Mesothelial cell of epicardium (in vitro differentiated cells): Measurements from ENCODE around the gene DDX49. TPM values are rescaled to one million over a fixed set of nuclear protein-coding genes. Genes with fewer than 3 reads are reported as not detected.
A peak's percentile ranks its signal among the peaks of the same experiment; 100 is the strongest.

Source experiments
- DNase-seq, 2 experiments: peaks; one replicate each; pipeline ENCODE4 v3.0.0; 2021; ENCODE audit warnings: low spot score in 2 of 2; ENCODE audit not compliant: unreplicated experiment in 2 of 2
- H3K27ac Mint-ChIP-seq: 2 replicates; pipeline ENCODE4 v1.8.0; 2021; ENCODE audit warnings: mixed read lengths
- H3K27me3 Mint-ChIP-seq: 2 replicates; pipeline ENCODE4 v1.8.0; 2021; ENCODE audit warnings: low read depth, mixed read lengths
- H3K36me3 Mint-ChIP-seq: 2 replicates; pipeline ENCODE4 v1.8.0; 2021; ENCODE audit warnings: mixed read lengths
- H3K4me1 Mint-ChIP-seq: 2 replicates; pipeline ENCODE4 v1.8.0; 2021; ENCODE audit warnings: mixed read lengths
- H3K4me3 Mint-ChIP-seq: 2 replicates; pipeline ENCODE4 v1.8.0; 2021; ENCODE audit warnings: mild to moderate bottlenecking, moderate library complexity, mixed read lengths
- H3K9me3 Mint-ChIP-seq: 2 replicates; pipeline ENCODE4 v1.8.0; 2021; ENCODE audit warnings: mixed read lengths
- total RNA-seq: library from RNA; stranded (reverse); gene quantifications from 3 replicates; pipeline ENCODE4 v1.2.1, GENCODE V29; 2021
- TF ChIP-seq, protein P1 (sequence below): fragments of 200-600 bp; sonication (generic); IDR thresholded peaks from one replicate; pipeline ENCODE4 v1.5.0; 2021; ENCODE audit warnings: antibody characterized with exemption; ENCODE audit not compliant: unreplicated experiment

The DDX49 gene
- total RNA-seq, 1 donor from 2014 or later: 46.1 TPM

DNA sequence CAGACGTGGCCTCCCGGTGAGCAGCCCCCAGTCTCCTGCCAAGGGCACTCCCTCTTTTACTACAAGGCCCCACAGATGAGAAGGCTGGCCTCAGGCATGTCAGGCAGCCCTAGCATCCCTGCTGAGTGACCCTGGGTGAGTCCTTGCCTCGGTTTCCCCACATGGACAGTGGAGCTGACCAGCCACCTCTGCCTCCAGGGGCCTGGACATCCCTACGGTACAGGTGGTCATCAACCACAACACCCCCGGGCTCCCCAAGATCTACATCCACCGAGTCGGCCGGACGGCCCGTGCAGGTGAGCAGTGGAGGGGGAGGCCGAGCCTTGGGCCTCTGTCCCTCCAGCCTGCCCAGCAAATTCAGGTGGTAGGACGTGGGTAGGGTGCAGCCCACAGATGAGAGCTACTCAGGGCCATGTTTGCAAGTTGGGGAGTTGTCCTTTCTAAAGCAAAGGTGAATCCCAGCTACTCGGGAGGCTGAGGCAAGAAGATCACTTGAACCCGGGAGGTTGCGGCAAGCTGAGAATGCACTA lies 5.2 kb downstream of the DDX49 start:
- no peaks in the 10 kb centered on the region for H3K9me3 Mint-ChIP-seq
- DNase-seq: no peak
- TF ChIP-seq, protein P1, sequence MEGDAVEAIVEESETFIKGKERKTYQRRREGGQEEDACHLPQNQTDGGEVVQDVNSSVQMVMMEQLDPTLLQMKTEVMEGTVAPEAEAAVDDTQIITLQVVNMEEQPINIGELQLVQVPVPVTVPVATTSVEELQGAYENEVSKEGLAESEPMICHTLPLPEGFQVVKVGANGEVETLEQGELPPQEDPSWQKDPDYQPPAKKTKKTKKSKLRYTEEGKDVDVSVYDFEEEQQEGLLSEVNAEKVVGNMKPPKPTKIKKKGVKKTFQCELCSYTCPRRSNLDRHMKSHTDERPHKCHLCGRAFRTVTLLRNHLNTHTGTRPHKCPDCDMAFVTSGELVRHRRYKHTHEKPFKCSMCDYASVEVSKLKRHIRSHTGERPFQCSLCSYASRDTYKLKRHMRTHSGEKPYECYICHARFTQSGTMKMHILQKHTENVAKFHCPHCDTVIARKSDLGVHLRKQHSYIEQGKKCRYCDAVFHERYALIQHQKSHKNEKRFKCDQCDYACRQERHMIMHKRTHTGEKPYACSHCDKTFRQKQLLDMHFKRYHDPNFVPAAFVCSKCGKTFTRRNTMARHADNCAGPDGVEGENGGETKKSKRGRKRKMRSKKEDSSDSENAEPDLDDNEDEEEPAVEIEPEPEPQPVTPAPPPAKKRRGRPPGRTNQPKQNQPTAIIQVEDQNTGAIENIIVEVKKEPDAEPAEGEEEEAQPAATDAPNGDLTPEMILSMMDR: no peak
- no peaks in the 10 kb centered on the region for H3K27me3 Mint-ChIP-seq
- no peak overlapping the region for H3K4me3 Mint-ChIP-seq
- peaks cover 19% of the 10 kb centered on the region for H3K36me3 Mint-ChIP-seq
- H3K4me1 Mint-ChIP-seq: peaks cover 8% of the 10 kb centered on the region
- no peak overlapping the region for H3K27ac Mint-ChIP-seq

DNA sequence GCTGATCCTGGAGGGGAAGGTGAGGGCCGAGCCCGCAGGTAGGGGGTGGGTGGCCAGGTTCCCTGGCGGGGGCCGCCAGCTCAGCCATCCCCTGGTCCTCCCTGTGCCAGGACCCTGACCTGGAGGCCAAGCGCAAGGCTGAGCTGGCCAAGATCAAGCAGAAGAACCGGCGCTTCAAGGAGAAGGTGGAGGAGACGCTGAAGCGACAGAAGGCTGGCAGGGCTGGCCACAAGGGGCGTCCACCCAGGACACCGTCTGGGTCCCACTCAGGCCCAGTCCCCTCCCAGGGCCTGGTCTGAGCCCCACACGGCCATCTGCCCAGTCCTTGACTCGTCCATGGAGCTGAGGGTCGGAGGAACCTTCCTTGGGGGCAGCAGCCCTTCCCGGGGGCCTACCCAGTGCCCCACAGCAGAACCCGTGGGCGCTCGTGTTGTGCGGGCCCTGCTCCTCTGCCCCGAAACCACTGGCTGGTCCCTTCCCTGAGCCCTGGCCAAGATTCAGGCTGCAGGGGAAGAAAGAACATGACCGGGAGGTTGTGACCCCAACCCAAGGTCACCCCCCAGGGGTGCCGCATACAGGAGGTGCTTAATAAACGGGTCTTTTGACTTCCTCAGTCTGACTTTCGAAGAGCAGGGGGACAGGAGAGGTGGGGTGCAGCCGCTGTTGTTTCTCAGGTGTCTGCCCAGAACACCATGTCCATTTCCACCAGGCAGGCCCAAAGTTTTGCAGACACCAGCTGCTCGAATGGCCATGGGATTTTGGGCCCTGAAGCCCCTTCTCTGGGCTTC lies 8.7 kb downstream of the DDX49 start:
- DNase-seq: no peak
- no peak overlapping the region for H3K4me3 Mint-ChIP-seq
- no peaks in the 10 kb centered on the region for H3K27me3 Mint-ChIP-seq
- TF ChIP-seq, protein P1: no peak
- H3K4me1 Mint-ChIP-seq: peaks cover 3% of the 10 kb centered on the region
- no peaks in the 10 kb centered on the region for H3K9me3 Mint-ChIP-seq
- H3K36me3 Mint-ChIP-seq: peaks cover 20% of the 10 kb centered on the region
- no peak overlapping the region for H3K27ac Mint-ChIP-seq

DNA sequence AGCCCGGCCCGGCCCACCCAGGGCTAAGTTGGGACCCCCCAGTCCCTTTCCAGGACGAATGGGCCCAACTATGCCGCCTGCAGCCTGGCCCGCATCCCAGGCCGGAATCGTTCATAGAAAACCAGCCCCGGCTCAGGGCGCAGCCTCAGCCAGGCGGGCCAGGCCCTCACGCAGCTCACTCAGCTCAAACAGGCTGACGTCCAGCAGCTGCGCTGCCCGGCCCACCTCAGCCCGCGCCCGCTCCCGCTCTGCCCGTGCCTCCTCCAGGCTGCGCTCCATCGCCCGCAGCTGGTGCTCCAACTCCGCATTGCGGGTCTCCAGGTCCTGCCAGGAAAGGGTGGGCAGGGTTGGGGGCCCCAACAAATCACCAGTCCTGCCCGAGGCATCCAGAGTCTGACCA lies 9.8 kb downstream of the DDX49 start:
- H3K36me3 Mint-ChIP-seq: peaks cover 21% of the 10 kb centered on the region

DNA sequence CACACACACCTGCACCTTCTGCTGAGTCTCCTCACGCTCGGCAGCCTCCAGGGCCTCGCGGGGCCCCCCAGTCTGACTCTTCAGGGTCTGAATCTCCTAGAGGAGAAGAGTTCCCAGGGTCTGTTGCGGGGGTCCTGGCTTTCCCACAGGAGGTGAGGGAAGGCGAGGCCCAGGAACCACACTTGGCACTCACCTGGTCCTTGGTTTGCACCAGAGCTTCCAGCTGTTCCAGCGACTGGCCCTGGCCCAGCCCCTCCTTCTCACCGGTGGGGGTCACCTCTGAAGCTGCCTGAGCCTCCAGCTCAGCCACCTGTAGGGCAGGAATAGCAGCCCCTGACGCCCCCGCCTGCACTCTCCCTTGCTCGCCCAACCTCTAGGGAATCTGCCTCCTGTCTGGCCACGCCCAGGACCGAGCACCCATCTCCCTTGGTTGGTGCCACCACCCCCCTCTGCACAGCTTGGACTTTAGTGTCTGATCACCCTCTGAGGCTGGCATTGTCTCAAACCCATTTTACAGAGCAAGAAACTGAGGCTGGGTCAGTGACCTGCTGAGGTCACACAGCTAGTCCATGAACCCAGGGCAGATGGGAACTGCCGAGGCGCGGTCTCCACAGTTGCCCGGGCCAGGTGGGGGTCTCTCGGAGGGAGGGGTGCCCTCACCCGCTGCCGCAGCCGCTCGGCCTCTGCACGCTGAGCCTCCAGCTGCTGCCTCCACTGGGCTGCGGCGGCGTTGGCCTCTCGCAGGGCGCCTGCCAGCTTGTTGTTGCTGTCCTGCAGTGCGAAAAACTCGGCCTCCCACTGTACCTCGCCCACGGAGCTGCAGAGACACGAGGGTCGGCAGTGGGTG lies 12.0 kb downstream of the DDX49 start:
- Mint-ChIP-seq H3K4me3 (no peak overlapping the region), H3K9me3 (no peaks in the 10 kb centered on the region), H3K4me1 (peaks cover 3% of the 10 kb centered on the region), H3K27ac (no peak overlapping the region), H3K27me3 (no peaks in the 10 kb centered on the region), H3K36me3 (peaks cover 12% of the 10 kb centered on the region)
- DNase-seq: no peak
- TF ChIP-seq, protein P1: no peak

More for the DNA sequence above, 9.8 kb downstream of the DDX49 start:
- no peak overlapping the region for H3K4me3 Mint-ChIP-seq
- H3K27me3 Mint-ChIP-seq: no peaks in the 10 kb centered on the region
- DNase-seq: no peak
- H3K9me3 Mint-ChIP-seq: no peaks in the 10 kb centered on the region
- no peak overlapping the region for H3K27ac Mint-ChIP-seq
- peaks cover 3% of the 10 kb centered on the region for H3K4me1 Mint-ChIP-seq
- TF ChIP-seq, protein P1: no peak

DNA sequence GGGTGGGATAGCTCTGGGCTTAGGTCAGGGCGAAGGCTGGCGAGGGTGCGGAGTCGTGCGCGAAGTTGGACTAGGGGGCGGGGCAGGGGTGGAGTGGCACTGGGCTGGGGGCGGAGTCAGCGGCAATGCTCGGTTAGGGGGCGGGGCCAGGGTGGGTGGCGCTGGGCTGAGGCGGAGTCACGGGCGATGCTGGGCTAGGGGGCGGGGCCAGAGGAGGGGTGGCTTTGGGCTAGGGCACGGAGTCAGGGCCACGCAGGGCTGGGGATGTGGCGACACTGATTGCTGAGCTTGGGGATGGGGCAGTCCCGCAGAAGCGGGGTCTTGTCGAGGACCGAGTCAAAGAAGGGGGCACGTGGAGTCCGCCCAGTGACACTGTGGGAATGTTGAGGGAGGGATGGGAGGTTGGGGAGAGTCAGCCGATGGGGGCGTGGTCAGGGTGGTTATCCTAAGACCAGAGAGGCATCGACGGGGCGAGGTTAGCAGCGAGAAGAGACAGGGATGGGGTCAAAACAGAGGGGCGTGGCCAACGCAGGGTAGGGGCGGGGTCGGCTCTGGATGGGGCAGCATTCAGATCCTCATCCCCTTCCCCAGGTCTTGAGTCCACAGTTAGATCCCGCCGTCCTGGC lies 12.8 kb downstream of the DDX49 start:
- peak; percentile 73 to 75 for DNase-seq
- Mint-ChIP-seq H3K36me3 (peaks cover 10% of the 10 kb centered on the region), H3K4me1 (peaks cover 3% of the 10 kb centered on the region), H3K9me3 (no peaks in the 10 kb centered on the region), H3K4me3 (peak overlapping the region; percentile 56), H3K27me3 (no peaks in the 10 kb centered on the region), H3K27ac (no peak overlapping the region)
- TF ChIP-seq, protein P1: no peak
